Kidney epithelial cell (primary cell): ENCODE data around the gene SLIRP. TPM values are rescaled to one million over a fixed set of nuclear protein-coding genes. Genes with fewer than 3 reads are reported as not detected.
A peak's percentile ranks its signal among the peaks of the same experiment; 100 is the strongest.

ENCODE experiments used
- DNase-seq: peaks from one replicate; pipeline ENCODE4 v3.0.0-alpha.2; 2010; ENCODE audit warnings: low read depth
- H3K27me3 ChIP-seq: 2 replicates; pipeline ENCODE4 v1.6.0; 2011; ENCODE audit warnings: low read length; ENCODE audit not compliant: control insufficient read depth, insufficient read depth
- H3K36me3 ChIP-seq: 2 replicates; pipeline ENCODE4 v1.5.1; 2011; ENCODE audit warnings: low read length; ENCODE audit not compliant: control insufficient read depth, insufficient read depth
- H3K4me3 ChIP-seq: 2 replicates; pipeline ENCODE4 v1.5.1; 2011; ENCODE audit warnings: low read depth, mild to moderate bottlenecking, control low read depth, low read length
- total RNA-seq: library from RNA; depleted of rRNA; stranded (reverse); fragments of >200 nt; gene quantifications from 2 replicates; pipeline ENCODE4 v1.2.3, GENCODE V29; 2015
- TF ChIP-seq, protein P1 (sequence below): IDR thresholded peaks from 2 replicates; pipeline ENCODE4 v1.5.1; 2011; ENCODE audit warnings: mild to moderate bottlenecking, moderate library complexity, low read length, control low read depth, inconsistent platforms; ENCODE audit not compliant: insufficient read depth, poor library complexity, severe bottlenecking

The SLIRP gene
- total RNA-seq, 1 donor from 2014 or later = 260 TPM

DNA sequence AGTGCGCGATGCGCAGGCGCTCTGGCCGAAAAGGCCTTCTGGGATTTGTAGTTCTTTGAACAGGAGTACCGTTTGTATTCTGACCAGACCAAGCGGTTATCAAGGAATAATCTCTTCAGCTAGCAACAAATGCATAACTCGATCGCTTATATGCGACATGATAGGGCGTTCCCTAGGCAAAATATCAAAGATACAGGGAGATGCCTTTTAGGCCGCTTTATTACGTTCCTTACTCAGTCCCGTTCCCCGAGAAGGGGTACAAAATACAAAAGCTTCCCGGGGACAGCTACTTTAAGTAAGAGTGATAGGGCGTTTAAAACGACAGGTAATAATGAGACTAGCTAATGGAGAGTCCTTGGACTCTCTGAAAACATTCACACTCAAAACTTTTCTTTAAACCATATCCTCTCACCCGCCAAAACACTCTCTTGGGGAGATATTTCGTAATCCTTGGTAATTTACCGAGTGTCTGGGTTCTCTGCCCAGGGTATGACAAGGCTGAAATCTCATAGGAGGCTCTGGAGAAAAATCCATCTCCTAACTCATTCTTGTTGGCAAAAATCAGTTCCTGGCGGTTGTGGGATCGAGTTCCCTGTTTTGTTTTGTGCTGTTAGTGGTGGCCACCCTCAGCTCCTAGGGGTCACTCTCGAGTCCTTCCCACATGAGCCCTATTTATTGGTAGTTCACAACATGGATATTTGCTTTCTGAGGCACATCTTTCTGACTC is 53.5 kb downstream of the SLIRP start:
- no peaks in the 10 kb centered on the region for H3K27me3 ChIP-seq
- no peak for DNase-seq
- peak overlapping the region; percentile 67 for H3K4me3 ChIP-seq
- TF ChIP-seq, protein P1, sequence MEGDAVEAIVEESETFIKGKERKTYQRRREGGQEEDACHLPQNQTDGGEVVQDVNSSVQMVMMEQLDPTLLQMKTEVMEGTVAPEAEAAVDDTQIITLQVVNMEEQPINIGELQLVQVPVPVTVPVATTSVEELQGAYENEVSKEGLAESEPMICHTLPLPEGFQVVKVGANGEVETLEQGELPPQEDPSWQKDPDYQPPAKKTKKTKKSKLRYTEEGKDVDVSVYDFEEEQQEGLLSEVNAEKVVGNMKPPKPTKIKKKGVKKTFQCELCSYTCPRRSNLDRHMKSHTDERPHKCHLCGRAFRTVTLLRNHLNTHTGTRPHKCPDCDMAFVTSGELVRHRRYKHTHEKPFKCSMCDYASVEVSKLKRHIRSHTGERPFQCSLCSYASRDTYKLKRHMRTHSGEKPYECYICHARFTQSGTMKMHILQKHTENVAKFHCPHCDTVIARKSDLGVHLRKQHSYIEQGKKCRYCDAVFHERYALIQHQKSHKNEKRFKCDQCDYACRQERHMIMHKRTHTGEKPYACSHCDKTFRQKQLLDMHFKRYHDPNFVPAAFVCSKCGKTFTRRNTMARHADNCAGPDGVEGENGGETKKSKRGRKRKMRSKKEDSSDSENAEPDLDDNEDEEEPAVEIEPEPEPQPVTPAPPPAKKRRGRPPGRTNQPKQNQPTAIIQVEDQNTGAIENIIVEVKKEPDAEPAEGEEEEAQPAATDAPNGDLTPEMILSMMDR = peak; percentile 35
- H3K36me3 ChIP-seq = no peaks in the 10 kb centered on the region

DNA sequence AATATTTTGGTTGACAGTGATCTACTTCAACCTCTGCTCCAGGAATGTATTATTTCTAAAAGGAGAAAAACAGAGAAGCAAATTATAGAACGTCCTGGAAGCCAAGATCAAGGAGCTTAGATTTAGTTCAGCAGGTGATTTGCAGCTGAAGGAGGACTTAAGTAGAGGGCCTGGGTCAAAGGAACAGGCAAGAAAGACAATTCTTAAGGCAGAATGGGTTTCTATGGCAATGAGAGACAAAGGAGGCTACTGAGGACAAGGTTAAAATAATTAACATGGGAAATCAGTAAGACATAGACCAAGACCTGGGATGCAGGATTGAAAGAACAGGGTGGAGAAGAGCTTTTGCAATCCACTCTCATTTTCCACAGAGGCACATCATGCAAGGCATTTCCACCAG is 55.4 kb downstream of the SLIRP start:
- Histone ChIP-seq H3K36me3 (no peaks in the 10 kb centered on the region), H3K4me3 (no peak overlapping the region), H3K27me3 (no peaks in the 10 kb centered on the region)
- no peak for DNase-seq
- TF ChIP-seq, protein P1 = no peak

DNA sequence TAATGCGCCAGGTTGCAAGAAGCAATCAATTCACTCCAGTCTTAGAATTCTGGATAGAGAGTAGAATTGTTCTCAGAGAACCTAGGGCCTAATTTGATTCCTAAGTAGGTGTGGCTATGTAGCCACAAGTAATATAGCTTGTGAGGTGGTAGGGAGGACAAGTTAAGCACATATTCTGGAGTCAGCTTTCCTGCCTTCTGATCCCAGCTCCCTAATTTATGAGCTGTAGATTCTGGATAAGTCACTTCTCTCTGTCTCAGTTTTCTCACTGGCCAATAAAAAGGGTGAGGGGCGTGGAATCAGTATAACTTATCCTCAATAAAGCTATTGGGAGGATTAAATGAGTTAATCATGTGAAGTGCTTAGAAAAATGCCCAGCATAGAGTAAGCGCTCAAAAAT is 56.1 kb downstream of the SLIRP start:
- Histone ChIP-seq H3K36me3 (no peaks in the 10 kb centered on the region), H3K4me3 (no peak overlapping the region), H3K27me3 (no peaks in the 10 kb centered on the region)
- DNase-seq = no peak
- TF ChIP-seq, protein P1 = no peak

Other genes with a start within 250 kb of the SLIRP start
- gene ISM2, start 209.3 kb upstream of the SLIRP start, total RNA-seq = 0.13 and 1.2 TPM in 2 replicates
- gene SPTLC2, start 91.5 kb upstream of the SLIRP start, total RNA-seq = 31.4 and 33.0 TPM in 2 replicates
- gene ALKBH1, start 80 bp upstream of the SLIRP start, total RNA-seq = 12.0 and 12.9 TPM in 2 replicates
- gene SNW1, start 53.1 kb downstream of the SLIRP start, total RNA-seq = 60.2 and 66.4 TPM in 2 replicates
- gene ADCK1, start 92.0 kb downstream of the SLIRP start, total RNA-seq = 6.4 and 9.3 TPM in 2 replicates